Activated naive CD8-positive, alpha-beta T cell treated with anti-CD3 and anti-CD28 coated beads, Interleukin-2, amount 10 ng/mL, durations not matched to agents 7 days and 5 days (primary cell): ENCODE results near the gene LDLRAD3. TPM values are rescaled to one million over a fixed set of nuclear protein-coding genes. Genes with fewer than 3 reads are reported as not detected.
"Not testable (repeated sequence)": the region's sequence is repeated elsewhere in the genome, so short reads cannot be mapped to it uniquely, and the experiment has no call there.

Experiments used
- ATAC-seq: fragments of 150-1000 bp; cut with Tn5 transposase; one replicate; pipeline ENCODE4 v1.10.0; 2021; ENCODE audit warnings: low read depth, moderate library complexity
- POLR2A ChIA-PET: fragments of 350-600 bp; sonication (Branson Sonifier 250); formaldehyde crosslinking; loops from one replicate; lab custom pipeline; 2021; ENCODE audit warnings: antibody characterized with exemption; lab: Charles Lee
- DNase-seq: peaks from one replicate; pipeline ENCODE4 v3.0.0; 2021
- H3K27ac Mint-ChIP-seq: one replicate; pipeline ENCODE4 v1.8.0; 2022; ENCODE audit warnings: mild to moderate bottlenecking, mixed read lengths
- H3K27me3 Mint-ChIP-seq: one replicate; pipeline ENCODE4 v1.8.0; 2022; ENCODE audit warnings: mild to moderate bottlenecking, moderate library complexity, mixed read lengths
- H3K36me3 Mint-ChIP-seq: one replicate; pipeline ENCODE4 v1.8.0; 2021; ENCODE audit warnings: mild to moderate bottlenecking, mixed read lengths
- H3K4me1 Mint-ChIP-seq: one replicate; pipeline ENCODE4 v1.8.0; 2021; ENCODE audit warnings: mixed read lengths
- H3K4me3 Mint-ChIP-seq: one replicate; pipeline ENCODE4 v1.8.0; 2022; ENCODE audit warnings: mild to moderate bottlenecking, moderate library complexity, mixed read lengths
- H3K9me3 Mint-ChIP-seq: one replicate; pipeline ENCODE4 v1.8.0; 2021; ENCODE audit warnings: mixed read lengths
- total RNA-seq, 2 experiments: library from RNA; stranded (reverse); gene quantifications; one replicate each; pipeline ENCODE4 v1.2.3, GENCODE V29; 2021

LDLRAD3 gene
- total RNA-seq, 2 experiments from 2014 or later, result 0.09 TPM; not detected in 1

GRCh38 chr11:35997902-35998520 lies 54.1 kb downstream of the LDLRAD3 start:
- no peak for ATAC-seq
- POLR2A ChIA-PET, result no interaction called here
- Mint-ChIP-seq H3K4me1 (peaks cover 15% of the 10 kb centered on the region), H3K27ac (no peak overlapping the region), H3K36me3 (peaks cover 2% of the 10 kb centered on the region), H3K9me3 (peaks cover 11% of the 10 kb centered on the region), H3K27me3 (peaks cover 27% of the 10 kb centered on the region), H3K4me3 (no peak overlapping the region)
- DNase-seq, result no peak

DNA sequence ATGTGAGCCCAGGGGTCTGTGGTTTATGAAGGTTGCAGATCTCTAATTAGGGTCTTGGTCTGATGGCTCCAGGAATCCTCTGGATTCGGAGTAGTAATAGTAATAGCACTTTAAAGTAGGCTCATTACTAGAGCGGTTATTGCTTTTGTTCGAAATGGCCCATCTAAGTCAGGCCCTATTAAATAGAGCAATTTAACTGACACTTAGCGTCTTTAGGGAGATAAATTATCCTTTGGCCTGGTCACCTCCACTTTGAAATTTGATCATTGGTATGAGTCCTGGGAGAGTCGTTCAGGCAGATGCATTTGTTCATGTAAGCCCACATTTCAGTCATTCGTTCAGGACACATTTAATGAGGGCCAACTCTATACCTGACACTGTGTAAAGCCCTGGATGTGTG lies 54.8 kb downstream of the LDLRAD3 start:
- Mint-ChIP-seq H3K9me3 (peaks cover 12% of the 10 kb centered on the region), H3K4me1 (peaks cover 12% of the 10 kb centered on the region), H3K36me3 (peaks cover 2% of the 10 kb centered on the region), H3K27ac (no peak overlapping the region), H3K4me3 (no peak overlapping the region), H3K27me3 (peaks cover 26% of the 10 kb centered on the region)
- ATAC-seq, result no peak
- POLR2A ChIA-PET, result no interaction called here
- no peak for DNase-seq

GRCh38 chr11:36000616-36001190 lies 56.8 kb downstream of the LDLRAD3 start:
- Mint-ChIP-seq H3K36me3 (peaks cover 2% of the 10 kb centered on the region), H3K27ac (no peak overlapping the region), H3K9me3 (peaks cover 11% of the 10 kb centered on the region), H3K4me1 (no peaks in the 10 kb centered on the region), H3K27me3 (peaks cover 16% of the 10 kb centered on the region), H3K4me3 (no peak overlapping the region)
- ATAC-seq (no peak), DNase-seq (no peak)
- POLR2A ChIA-PET, result no interaction called here

GRCh38 chr11:36002196-36002595 lies 58.3 kb downstream of the LDLRAD3 start:
- no peaks in the 10 kb centered on the region for H3K36me3 Mint-ChIP-seq
- POLR2A ChIA-PET, result no interaction called here
- DNase-seq (no peak), ATAC-seq (no peak)
- no peaks in the 10 kb centered on the region for H3K4me1 Mint-ChIP-seq
- H3K4me3 Mint-ChIP-seq, result no peak overlapping the region
- peaks cover 8% of the 10 kb centered on the region for H3K9me3 Mint-ChIP-seq
- no peak overlapping the region for H3K27ac Mint-ChIP-seq
- peaks cover 9% of the 10 kb centered on the region for H3K27me3 Mint-ChIP-seq

DNA sequence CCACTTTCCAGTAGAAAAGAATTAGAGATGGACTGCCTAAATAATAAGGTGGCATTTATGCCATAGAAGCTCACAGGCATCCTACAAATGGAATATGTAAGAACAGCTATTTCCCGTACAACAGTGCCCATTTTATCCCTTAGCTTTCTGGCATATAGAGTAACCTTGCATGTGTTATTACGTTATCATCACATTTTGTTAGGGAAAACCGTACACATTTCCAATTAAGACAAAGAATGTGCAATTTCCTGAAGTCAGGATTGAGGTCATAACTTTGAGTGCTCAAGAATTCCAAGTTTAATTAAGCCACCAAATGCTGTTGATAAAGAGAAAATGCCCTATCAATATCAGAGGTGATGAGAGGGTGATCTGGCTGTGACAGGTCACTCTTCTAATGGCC lies 58.9 kb downstream of the LDLRAD3 start:
- ATAC-seq (no peak), DNase-seq (no peak)
- peaks cover 10% of the 10 kb centered on the region for H3K27me3 Mint-ChIP-seq
- H3K9me3 Mint-ChIP-seq, result peaks cover 8% of the 10 kb centered on the region
- no peaks in the 10 kb centered on the region for H3K4me1 Mint-ChIP-seq
- H3K27ac Mint-ChIP-seq, result no peak overlapping the region
- no peak overlapping the region for H3K4me3 Mint-ChIP-seq
- POLR2A ChIA-PET, result no interaction called here
- no peaks in the 10 kb centered on the region for H3K36me3 Mint-ChIP-seq

GRCh38 chr11:36006556-36006955 lies 62.7 kb downstream of the LDLRAD3 start:
- peaks cover 8% of the 10 kb centered on the region for H3K9me3 Mint-ChIP-seq
- no peaks in the 10 kb centered on the region for H3K4me1 Mint-ChIP-seq
- POLR2A ChIA-PET, result no interaction called here
- H3K27ac Mint-ChIP-seq, result no peak overlapping the region
- no peak for DNase-seq
- no peak for ATAC-seq
- H3K4me3 Mint-ChIP-seq, result no peak overlapping the region
- H3K27me3 Mint-ChIP-seq, result peaks cover 12% of the 10 kb centered on the region
- no peaks in the 10 kb centered on the region for H3K36me3 Mint-ChIP-seq

DNA sequence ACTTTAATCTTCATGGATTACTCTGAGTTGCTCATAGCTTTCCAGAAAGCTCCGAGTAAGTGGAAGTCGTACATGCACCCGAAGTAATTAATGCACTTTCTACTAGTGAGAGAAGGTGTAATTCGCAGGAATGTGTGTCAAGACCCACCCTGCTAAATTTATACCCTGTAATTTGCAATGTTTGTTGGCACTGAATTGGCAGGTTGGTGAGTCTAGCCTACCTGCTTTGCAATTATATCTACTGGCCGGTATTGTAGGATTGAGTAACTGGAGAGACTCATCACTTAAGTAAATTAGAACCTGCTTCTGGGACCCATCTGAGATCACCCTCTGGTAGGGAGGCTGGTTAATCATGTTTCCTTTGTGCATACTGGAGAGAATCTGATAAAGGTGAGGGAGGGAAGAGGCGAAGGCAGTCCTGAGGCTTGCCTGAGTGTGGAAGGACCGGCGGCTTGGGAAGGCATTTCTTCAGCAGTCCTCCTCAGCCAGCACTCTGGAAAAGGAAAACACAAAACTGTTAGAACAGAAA lies 63.3 kb downstream of the LDLRAD3 start:
- no peaks in the 10 kb centered on the region for H3K4me1 Mint-ChIP-seq
- no peaks in the 10 kb centered on the region for H3K36me3 Mint-ChIP-seq
- ATAC-seq, result no peak
- H3K9me3 Mint-ChIP-seq, result peaks cover 8% of the 10 kb centered on the region
- peaks cover 12% of the 10 kb centered on the region for H3K27me3 Mint-ChIP-seq
- DNase-seq, result no peak
- H3K4me3 Mint-ChIP-seq, result no peak overlapping the region
- H3K27ac Mint-ChIP-seq, result no peak overlapping the region
- POLR2A ChIA-PET, result no interaction called here

- ATAC-seq (no peak), DNase-seq (no peak)
- H3K9me3 Mint-ChIP-seq, result peaks cover 8% of the 10 kb centered on the region
- peaks cover 19% of the 10 kb centered on the region for H3K27me3 Mint-ChIP-seq
- H3K27ac Mint-ChIP-seq, result no peak overlapping the region
- H3K4me3 Mint-ChIP-seq, result no peak overlapping the region
- H3K36me3 Mint-ChIP-seq, result no peaks in the 10 kb centered on the region
- POLR2A ChIA-PET, result no interaction called here
- no peaks in the 10 kb centered on the region for H3K4me1 Mint-ChIP-seq
Measured at GRCh38 chr11:36008584-36008983, 64.7 kb downstream of the LDLRAD3 start.

- H3K4me1 Mint-ChIP-seq, result no peaks in the 10 kb centered on the region
- no peak overlapping the region for H3K27ac Mint-ChIP-seq
- no peaks in the 10 kb centered on the region for H3K36me3 Mint-ChIP-seq
- DNase-seq (no peak), ATAC-seq (no peak)
- peaks cover 6% of the 10 kb centered on the region for H3K9me3 Mint-ChIP-seq
- POLR2A ChIA-PET, result no interaction called here
- H3K27me3 Mint-ChIP-seq, result peaks cover 18% of the 10 kb centered on the region
- no peak overlapping the region for H3K4me3 Mint-ChIP-seq
Measured at GRCh38 chr11:36009473-36009872, 65.6 kb downstream of the LDLRAD3 start.

DNA sequence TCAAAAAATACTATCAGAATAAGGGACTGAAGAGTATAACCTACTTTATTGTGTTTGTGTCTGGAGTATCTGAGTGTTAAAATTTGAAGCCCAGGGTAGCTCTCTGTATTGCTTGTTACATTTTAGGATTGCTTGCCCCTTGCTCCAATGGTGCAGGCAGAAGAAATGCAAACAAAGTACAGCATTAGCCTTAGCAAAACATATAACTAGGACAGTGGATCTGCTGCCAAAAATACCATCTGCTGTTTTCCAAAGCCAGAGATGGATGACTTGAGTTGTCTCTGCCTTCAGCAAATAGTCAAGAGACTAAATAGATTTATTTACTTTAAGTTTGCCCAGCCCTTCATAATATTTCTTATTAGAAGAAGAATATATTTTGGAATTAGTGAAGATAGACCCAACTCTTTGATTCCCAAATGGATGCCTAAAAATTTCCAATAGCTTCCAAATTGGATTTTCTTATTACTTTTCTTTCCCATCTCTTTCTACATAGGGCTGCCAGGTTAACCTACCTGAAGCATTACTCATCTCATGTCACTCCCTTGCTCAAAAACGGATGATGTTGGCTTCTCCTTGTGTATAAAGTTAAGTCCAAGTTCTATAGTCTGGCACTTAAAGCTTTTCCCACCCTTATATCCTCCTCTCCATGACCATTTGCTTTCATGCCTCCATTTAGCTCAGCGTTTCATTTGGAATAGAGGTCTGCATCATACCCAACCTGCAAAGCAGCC lies 66.3 kb downstream of the LDLRAD3 start:
- H3K4me1 Mint-ChIP-seq, result no peaks in the 10 kb centered on the region
- ATAC-seq (no peak), DNase-seq (no peak)
- H3K27ac Mint-ChIP-seq, result no peak overlapping the region
- H3K9me3 Mint-ChIP-seq, result peaks cover 6% of the 10 kb centered on the region
- POLR2A ChIA-PET, result no interaction called here
- peaks cover 18% of the 10 kb centered on the region for H3K27me3 Mint-ChIP-seq
- H3K36me3 Mint-ChIP-seq, result no peaks in the 10 kb centered on the region
- H3K4me3 Mint-ChIP-seq, result no peak overlapping the region

GRCh38 chr11:36011574-36011973 lies 67.7 kb downstream of the LDLRAD3 start:
- no peak overlapping the region for H3K27ac Mint-ChIP-seq
- no peak for DNase-seq
- H3K36me3 Mint-ChIP-seq, result no peaks in the 10 kb centered on the region
- H3K9me3 Mint-ChIP-seq, result no peaks in the 10 kb centered on the region
- no peak for ATAC-seq
- POLR2A ChIA-PET, result no interaction called here
- H3K4me3 Mint-ChIP-seq, result no peak overlapping the region
- H3K27me3 Mint-ChIP-seq, result peaks cover 18% of the 10 kb centered on the region
- H3K4me1 Mint-ChIP-seq, result no peaks in the 10 kb centered on the region

DNA sequence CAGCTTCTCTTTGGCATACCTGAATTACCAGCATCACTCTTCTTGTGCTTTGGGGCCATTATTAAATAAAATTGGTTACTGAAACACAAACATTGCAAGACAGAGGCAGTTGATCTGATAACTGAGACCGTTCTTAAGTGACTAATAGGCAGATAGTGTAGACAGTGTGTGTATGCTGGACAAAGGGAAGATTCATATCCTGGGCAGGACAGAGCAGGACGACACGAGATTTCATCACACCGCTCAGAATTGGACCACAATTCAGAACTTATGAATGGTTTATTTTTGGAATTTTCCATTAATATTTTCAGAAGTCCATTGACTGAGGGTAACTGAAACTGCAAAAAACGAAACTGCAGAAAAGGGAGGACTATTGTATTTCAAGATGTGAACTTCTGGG lies 68.6 kb downstream of the LDLRAD3 start:
- peaks cover 14% of the 10 kb centered on the region for H3K27me3 Mint-ChIP-seq
- H3K4me1 Mint-ChIP-seq, result no peaks in the 10 kb centered on the region
- H3K36me3 Mint-ChIP-seq, result no peaks in the 10 kb centered on the region
- H3K27ac Mint-ChIP-seq, result no peak overlapping the region
- ATAC-seq (no peak), DNase-seq (no peak)
- no peaks in the 10 kb centered on the region for H3K9me3 Mint-ChIP-seq
- POLR2A ChIA-PET, result no interaction called here
- no peak overlapping the region for H3K4me3 Mint-ChIP-seq

DNA sequence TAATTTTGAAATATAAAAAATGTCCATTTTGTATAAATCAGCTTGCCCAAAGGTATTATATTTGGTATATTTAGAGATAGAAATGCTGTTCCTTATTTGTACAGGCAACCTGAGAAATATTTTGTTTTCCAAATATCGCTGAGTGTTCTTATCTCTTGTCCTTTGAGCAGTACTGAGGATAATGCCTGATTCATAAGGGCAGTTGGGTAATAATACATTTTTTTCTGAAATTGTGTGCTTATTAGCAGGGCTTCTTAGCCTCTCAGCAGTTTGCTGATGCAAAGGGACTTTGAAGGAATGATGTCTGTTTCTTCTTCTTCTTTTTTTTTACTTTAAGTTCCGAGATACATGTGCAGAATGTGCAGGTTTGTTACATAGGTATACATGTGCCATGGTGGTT lies 69.1 kb downstream of the LDLRAD3 start:
- ATAC-seq (no peak), DNase-seq (no peak)
- H3K36me3 Mint-ChIP-seq, result no peaks in the 10 kb centered on the region
- H3K4me3 Mint-ChIP-seq, result no peak overlapping the region
- H3K4me1 Mint-ChIP-seq, result no peaks in the 10 kb centered on the region
- no peak overlapping the region for H3K27ac Mint-ChIP-seq
- H3K9me3 Mint-ChIP-seq, result no peaks in the 10 kb centered on the region
- POLR2A ChIA-PET, result no interaction called here
- H3K27me3 Mint-ChIP-seq, result peaks cover 14% of the 10 kb centered on the region

GRCh38 chr11:36013446-36013845 lies 69.6 kb downstream of the LDLRAD3 start:
- POLR2A ChIA-PET, H3K4me1 Mint-ChIP-seq, ATAC-seq, H3K36me3 Mint-ChIP-seq, H3K9me3 Mint-ChIP-seq, DNase-seq, H3K27ac Mint-ChIP-seq, H3K4me3 Mint-ChIP-seq: not testable (repeated sequence)
- H3K27me3 Mint-ChIP-seq, result peaks cover 14% of the 10 kb centered on the region
